ENCODE results near the gene DOCK8.
A peak's percentile ranks its signal among the peaks of the same experiment; 100 is the strongest.
"Not testable (repeated sequence)": the region's sequence is repeated elsewhere in the genome, so short reads cannot be mapped to it uniquely, and the experiment has no call there.

The DOCK8 gene

DNA sequence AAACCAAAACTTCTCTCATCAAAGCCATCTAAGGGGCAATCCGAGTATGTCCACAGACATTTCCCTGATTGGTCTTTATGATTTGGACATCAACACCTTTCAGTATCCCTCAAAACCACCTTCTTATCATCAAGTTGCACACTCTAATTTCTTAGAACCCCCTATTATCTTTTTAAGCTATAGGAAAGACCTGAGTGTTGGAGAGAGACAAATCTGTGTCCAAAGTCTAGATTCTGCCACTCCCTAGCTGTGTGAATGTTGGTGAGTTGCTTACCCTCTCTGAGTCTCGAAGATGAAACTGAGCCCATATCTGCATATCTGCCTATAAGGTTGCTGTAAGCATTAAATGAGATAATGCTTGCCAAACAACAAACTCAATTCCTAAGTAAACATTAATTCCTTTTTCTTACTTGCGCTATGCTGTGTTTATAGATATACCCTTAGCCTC is 159.1 kb downstream of the DOCK8 start:
- no peak for DNase-seq

DNA sequence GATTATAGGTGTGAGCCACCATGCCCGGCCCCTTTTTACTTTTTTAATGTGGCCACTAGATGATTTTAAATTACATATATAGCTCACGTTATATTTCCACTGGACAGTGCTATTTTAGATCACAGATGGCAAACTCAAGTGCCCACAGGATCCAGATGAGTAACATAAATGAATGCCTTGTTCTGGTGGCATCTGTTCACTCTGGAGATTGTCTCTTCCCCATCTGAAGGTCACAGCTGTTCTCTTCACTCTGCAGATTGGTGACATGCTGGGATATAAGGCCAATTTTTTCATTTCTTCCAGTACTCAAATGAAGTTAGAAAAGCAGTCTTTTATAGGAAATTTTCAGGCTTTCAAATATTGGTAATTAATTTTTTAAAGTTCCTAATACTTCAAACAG is 160.1 kb downstream of the DOCK8 start:
- DNase-seq: no peak

DNA sequence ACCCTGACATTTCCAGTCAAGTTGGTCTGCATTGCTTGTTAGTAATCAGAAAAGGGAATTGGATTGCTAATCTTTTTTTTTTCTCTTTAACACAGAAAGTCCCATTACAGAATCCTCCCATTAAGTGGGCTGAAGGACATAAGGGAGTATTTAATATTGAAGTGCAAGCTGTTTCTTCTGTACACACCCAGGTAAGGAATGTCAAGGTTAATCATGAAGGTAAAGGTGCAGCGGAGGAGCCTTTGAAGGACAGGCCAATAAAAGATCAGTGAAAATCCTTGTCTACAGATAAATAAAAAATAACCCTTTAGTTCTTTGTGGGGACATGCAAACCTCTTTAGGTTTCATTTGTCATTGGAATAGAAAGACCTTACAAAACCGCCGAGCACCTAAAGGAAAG is 161.4 kb downstream of the DOCK8 start:
- no peak for DNase-seq

DNA sequence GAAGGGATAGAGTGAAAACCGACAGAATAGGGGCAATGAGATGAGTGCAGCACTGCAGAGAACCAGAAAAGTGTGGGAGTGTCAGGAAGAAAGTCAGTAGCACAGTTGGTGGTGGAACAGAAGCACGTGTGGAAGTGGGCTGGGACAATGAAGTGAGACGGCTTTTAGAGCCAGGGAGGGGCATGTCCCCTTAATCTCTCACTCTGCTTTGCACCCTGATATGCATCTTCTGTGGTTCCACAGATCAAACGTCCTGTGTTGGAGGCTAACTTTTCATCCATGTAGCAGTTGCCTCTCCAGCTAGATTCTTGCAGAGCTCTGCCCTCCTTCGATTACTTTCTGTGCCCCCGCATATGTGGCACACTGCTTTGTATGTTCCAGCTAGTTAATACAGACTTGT is 163.6 kb downstream of the DOCK8 start:
- DNase-seq: peak; percentile 3

DNA sequence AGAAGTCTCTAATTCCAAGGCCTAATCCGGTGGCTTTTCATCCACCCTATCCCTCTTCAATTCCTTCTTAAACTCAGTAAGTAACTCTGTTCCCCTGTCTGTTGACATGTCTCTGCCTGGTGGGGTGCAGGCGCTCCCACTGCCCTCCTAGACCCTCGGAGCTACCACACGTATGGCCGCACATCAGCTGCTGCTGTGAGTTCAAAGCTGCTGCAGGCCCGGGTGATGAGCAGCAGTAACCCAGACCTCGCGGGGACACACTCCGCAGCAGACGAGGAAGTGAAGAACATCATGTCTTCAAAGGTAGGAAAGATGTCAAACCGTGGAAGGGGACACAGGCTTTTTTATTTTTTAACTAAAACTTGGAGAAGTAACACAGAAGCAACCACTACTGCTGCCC is 167.7 kb downstream of the DOCK8 start:
- DNase-seq: no peak

DNA sequence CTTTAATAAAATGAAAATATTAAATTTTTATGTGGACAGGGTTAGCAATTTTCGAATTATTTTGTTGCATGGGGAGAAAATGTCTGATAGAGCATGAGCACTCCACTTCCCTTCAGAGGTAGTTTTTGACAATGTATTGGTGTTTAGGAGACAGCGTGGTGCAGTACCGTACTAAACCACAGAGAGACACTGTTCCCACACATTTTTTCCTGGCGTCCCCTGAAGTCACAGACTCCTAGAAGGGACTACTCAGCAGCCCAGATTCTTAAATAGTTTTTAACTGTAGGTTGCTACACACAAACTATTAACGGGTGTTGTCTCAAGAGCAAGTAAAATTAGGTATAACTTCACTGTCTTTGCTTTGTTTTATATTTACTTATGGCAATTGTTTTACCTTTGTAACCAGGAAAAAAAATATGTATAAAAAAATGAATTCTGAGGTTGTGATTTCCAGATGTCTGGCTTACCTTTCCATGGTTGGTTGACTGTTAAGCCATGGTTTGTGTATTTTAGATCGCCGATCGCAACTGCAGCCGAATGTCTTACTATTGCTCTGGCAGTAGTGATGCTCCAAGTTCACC is 171.2 kb downstream of the DOCK8 start:
- peak; percentile 15 for DNase-seq

DNA sequence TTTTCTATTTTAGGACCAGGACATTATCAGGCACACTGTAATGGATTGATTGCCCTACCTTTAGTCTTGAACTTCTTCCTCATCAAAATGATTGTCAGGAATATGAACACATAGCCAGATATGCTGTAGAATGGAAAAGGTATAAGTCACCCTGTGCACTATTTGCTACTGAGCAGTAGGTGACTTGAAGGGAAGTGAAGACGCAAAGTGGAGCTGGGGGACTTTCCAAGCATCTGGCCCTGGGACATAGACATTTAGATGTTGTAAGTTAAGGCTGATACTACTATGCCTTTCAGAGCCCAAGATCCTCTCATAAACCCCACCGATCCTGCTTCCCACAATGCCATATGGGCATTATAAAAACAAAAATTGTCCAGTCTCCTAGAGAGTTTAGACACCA is 174.5 kb downstream of the DOCK8 start:
- DNase-seq: no peak

DNA sequence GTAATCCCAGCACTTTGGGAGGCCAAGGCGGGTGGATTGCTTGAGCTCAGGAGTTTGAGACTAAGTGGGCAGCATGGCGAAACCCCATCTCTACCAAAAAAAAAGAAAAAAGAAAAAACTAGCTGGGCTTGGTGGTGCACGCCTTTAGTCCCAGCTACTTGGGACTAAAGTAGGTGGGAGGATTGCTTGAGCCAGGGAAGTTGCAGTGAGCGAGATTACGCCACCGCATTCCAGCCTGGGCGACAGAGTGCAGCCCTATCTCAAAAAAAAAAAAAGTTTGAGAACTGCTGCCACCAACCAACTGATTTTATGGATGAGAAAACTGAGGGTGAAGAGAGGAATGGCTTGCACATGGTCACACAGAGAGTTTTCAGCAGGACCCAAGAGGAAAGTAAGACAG is 175.1 kb downstream of the DOCK8 start:
- no peak for DNase-seq

DNA sequence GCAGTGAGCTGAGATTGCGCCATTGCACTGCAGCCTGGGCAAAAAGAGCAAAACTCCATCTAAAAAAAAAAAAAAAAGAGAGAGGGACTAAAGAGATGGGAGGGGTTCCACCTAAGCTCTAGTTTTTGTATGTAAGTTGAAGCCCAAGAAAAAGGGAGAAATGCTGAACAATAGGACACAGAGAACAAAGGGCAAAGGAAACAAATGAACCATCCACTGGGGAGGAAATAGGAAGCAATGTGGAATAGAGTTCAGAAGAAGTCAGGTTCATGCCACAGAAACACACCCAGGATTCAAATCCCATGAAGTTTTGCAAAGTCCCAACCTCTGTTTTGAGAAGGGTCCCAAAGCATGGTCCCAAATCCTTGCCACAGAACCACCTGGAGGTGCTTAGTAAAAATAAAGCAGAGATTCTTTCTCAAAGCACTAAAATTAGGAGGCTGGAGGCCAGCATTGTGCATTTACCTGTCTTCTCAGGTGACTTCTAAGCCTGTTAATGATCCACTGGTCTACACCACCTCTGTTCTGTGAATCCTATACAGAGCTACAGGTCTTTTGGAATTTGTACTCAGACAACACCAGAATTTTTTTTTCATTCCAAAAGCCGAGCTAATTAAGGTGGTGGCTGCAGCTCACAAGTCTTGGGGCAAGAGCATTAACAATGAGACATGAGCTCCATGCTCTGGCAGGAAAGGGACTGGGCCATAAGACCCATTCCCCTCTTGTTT is 177.6 kb downstream of the DOCK8 start:
- DNase-seq: no peak

DNA sequence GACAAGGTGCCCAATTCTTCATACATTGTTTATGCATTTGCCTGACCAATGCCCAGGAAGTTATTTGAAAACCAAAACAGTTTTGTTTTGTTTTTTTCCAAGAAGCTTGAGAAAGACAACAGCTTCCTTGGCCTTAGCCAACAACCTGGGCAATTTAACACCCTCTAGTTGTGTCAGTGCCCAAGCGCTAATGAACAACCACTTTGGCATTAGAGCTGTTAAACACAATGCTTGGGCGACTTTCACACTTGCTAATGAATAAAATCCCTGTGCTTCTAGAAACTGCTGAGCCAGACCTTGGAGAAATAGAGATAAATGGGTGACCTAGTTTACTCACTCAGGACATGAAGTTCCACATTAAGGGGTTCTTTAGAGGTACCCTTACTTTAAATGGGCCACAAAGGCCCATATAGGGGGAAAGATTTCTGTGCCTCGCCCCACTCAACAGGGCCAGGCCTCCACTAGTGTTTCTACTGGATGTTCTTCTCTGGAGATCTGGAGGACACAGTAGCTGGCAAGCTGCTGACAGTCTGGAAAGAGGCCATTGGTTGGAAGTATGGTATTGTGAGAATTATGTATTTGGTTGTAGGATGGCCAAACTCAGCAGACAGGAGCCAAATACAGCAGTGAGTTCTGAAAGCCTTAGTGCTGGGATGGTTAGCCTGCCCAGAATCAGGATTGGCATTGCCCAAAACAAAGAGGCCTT is 179.8 kb downstream of the DOCK8 start:
- no peak for DNase-seq

DNA sequence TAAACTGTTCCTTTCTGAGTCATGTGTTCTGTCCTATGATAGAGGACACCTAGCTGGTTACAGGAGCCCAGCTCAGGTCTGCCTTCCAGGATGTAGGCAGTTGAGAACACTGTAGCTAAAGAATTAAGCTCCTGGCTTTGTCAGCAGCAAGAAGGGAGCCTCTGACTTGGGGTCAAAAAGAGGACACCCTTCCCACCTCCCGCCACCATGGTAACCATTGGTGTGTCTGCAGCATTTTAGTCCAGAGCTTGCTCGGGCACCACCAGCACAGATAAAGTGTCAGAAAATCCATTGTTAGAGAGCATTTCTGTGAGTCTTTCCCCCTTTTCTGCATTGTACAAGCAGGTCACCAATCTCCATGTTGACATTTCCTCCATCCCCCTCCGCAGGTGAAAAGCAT is 181.7 kb downstream of the DOCK8 start:
- no peak for DNase-seq

DNA sequence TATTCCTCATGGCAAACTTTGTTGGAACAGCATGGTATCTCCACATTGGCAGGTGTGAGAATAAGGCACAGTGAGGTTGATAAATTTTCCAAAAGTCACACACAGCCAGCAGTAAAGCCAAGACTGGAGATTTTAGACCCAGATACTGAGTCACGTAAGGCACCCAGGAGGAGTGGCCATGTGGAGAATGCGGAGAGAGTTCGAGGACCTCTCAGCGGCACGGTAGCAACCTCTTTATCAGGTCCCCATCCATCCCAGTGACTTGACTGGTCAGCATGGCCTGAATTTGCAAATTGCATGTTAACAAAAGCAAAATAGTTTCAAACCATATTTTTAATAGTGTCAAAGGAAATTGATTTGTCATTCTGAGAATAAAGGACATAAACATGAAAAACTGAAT is 183.4 kb downstream of the DOCK8 start:
- no peak for DNase-seq

DNA sequence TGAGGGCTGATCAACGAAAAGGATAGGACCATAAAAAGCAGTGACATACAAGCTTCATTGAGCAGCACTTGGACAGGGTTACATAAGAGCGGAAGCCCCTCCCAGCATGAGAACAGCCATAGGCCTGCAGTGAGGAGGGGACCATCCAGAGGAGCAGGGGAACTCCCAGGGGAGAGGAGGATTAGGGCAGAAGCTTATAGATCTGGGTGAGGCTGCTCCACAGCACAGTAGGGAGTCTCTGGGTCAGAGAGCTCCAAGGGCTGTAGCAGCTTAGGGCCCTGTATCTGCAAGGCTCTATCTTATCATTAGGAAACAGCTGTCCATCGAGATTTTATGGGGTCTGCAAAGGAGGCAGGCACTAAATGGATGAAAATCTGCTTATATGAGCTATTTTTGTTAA is 186.6 kb downstream of the DOCK8 start:
- DNase-seq: no peak

DNA sequence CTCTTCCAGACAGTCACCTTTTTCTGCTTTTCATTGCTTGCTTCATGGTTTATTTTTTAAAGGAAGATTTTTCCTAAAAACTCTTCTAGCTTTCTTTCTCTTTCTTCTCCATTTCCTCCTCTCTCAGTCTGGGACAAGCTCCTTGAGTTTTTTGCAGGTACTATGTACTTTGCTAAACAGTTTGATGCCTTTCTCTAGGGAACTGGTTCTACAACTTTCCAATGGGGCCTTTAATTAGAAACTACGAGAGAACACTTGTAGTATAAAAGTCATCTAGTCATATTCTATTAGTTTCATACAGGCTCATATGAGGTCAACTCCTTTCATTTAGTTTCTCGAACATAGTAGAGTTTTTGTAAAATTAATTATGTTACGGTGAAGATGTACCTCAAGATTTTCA is 189.6 kb downstream of the DOCK8 start:
- DNase-seq: no peak

DNA sequence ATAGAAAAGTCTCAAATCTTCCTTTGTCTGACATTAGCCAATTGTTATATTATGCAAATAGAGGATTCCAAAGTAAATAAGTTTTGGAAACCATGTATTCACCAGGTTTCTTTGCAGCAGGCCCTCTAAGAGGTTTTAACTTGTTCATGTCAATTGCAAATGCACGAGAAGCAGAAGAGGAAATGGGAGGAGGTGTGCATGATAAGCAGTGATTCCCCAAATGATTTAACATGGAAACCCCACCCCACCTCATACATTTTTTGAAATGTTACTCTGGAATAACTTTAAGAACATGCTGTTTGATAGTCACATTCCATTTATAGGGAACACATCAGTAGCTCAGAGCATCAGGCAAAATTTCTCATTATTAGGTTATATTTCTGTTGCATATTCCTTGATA is 190.7 kb downstream of the DOCK8 start:
- DNase-seq: no peak

DNA sequence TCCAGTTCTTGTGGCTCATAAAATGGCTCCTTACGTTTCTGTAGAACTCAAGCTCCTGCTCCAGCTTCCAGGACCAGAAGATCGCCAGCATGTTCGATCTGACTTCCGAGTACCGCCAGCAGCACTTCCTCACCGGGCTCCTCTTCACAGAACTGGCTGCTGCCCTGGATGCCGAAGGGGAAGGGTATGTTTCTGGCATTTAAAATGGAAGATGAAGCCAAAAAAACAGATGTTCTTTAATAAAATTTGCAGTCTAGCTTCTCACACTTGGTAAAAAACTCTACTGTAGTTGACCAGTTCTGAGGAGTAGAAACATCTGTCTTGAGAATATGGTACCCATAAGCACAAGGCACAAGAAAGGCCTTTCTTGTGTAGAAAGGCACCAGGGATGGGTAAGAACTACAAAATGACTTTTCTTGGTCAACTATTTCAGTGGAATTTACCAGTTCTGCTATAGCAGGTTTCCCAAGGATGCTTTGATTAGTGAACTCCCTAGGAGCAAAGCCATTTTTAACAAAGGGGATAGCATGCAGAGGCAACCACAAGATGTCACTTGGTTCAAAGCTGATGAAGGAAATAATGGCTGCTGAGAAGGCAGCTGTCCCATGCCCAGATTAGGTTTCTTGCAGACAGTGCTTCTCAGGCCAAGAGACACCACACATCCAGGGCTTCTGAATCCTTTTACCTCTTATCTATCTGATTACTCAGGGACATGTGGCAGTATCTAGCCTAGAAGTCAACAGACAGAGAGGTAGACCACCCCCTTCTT is 192.4 kb downstream of the DOCK8 start:
- DNase-seq: no peak

DNA sequence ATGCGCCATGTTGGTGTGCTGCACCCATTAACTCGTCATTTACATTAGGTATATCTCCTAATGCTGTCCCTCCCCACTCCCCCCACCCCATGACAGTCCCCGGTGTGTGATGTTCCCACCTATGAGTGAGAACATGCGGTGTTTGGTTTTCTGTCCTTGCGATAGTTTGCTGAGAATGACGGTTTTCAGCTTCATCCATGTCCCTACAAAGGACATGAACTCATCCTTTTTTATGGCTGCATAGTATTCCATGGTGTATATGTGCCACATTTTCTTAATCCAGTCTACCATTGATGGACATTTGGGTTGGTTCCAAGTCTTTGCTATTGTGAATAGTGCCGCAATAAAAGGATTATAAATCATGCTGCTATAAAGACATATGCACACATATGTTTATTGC is 195.0 kb downstream of the DOCK8 start:
- not testable (repeated sequence) for DNase-seq

DNA sequence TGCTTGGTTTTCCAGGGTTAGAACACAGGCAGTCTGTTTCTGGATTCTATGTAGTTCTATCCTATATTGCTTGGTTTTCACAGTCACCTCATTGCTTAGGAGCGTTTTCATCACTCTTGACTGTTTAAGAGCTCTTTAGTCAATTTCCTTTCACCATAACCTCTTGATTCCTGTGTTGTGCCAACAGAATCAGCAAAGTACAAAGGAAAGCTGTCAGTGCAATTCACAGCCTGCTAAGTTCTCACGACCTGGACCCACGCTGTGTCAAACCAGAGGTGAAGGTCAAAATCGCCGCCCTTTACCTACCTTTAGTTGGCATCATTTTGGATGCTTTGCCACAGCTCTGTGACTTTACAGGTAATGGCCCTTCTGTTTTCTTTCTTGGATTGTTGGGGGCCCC is 199.9 kb downstream of the DOCK8 start:
- DNase-seq: no peak

DNA sequence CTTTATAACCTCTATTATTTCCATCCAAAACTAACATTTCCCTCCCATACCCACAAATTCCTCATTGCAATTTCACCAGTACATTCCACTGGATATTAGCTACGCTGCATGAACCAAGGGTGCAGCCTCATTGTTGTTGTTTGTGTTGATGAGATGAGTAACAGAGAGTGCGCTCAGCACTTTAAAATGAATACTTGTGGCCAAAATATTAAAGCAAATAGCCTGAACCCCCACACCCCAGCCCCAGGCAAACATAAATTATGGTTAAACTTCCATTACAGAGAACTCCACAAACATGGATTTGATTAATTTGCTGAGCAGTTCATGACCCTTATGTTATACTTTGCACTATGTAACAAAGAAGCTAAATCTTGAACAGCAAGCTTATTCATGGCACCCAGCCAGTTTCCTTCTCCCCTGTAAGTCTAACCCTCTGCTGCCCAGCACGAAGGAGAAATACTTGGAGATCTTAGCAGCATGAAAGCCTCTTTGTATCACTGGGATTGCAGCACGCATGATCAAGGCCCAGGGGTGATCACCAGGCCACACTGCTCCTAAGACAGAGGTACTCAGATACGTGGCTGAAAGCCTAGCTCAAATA is 205.0 kb downstream of the DOCK8 start:
- DNase-seq: no peak

DNA sequence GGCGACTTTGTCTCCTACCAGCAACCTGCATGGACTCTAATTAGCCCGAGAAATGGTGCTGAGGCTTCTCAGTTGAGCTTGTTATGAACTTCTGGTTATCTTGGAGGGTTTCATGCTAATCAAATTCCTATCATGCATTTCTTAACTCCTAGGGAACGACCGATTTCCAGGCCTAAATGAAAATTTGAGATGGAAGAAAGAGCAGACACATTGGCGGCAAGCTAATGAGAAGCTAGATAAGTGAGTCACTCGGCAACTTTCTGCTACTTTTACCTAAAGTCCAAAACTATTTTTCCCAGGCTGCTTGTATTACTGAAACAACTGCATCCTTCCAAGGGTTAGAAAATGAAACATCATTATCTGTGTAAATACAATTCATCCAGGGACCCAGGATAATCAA is 207.2 kb downstream of the DOCK8 start:
- DNase-seq: no peak

DNA sequence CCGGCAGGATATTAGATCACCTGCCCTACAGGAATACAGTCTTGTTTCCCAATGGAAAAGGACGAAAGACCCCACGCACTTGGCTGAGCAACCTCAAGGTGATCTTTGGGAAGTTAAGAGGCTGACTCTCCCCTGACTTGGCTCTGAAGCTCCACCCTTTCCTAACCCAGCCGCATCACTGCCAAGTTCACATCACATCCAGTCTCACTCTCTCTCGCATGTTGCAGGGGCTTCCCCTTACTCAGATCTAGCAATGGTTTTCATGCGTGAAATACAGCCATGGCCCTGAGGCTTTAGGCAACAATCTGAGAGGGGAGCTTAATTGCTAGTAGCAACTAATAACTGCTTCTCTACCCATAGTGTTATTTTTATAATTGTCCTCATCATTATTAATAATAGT is 211.6 kb downstream of the DOCK8 start:
- DNase-seq: no peak

DNA sequence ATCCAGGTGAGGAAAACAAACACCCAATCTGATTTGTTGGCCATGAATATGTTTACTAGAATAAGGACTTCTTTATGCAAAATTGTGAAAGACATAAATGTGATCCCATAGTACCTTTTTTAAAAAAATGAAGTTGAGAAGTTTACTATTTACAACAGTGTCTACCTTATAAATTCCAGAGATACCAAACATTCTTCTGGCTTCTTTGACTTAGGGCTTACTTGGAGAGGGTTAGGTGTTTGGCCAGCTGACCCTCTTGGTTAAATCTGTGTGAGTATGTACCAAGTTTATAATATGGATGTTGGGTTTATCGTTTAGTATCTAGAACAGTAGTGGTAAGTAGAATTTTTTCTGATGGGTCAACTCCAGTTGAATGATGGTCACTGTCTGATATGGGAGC is 212.3 kb downstream of the DOCK8 start:
- no peak for DNase-seq

DNA sequence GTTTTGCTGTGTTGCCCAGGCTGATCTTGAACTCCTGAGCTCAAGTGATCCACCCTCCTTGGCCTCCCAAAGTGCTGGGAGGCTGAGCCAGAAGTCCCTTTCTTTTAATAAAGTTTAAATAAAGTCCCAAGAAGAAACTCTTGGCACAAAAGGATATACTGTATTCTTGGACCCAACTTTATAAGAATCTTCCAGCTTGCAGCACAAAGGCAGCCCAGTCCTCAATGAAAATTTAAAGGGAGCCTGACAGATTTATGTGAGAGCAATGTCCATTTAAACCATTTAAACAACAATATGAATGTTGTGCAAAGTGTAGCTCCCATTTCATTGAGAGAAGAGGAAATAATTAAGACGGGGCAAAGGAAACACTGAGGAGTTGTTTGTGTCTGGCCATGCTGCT is 217.0 kb downstream of the DOCK8 start:
- DNase-seq: no peak
